GM23338 (cell line): Measurements from ENCODE around the gene COL1A1.

Experiments used
- CTCF ChIP-seq, 2 experiments: fragments of 200-600 bp in 1 of 2; sonication (generic) in 1 of 2; conservative IDR thresholded peaks; 2 replicates each; pipeline versions ENCODE4 v1.5.1 to v1.6.1; 2016 to 2017; ENCODE audit warnings: antibody characterized with exemption in 2 of 2, low read depth in 2 of 2, mild to moderate bottlenecking in 2 of 2, moderate library complexity in 1 of 2
- EZH2 ChIP-seq: fragments of 200-600 bp; sonication (generic); IDR thresholded peaks from one replicate; pipeline ENCODE4 v1.8.0; 2017; ENCODE audit warnings: antibody characterized with exemption, mild to moderate bottlenecking, low read depth; ENCODE audit not compliant: unreplicated experiment
- POLR2AphosphoS5 ChIP-seq: IDR thresholded peaks from 2 replicates; pipeline ENCODE4 v1.6.1; 2016; ENCODE audit warnings: antibody characterized with exemption, low read depth
- REST ChIP-seq: IDR thresholded peaks from one replicate; pipeline ENCODE4 v1.6.1; 2018; ENCODE audit warnings: antibody characterized with exemption; ENCODE audit not compliant: unreplicated experiment
- ZNF331 ChIP-seq: fragments of 250-450 bp; sonication (Bioruptor Pico); IDR thresholded peaks from 2 replicates; pipeline ENCODE4 v1.5.0; 2020; ENCODE audit warnings: low read depth, mild to moderate bottlenecking, moderate library complexity

DNA sequence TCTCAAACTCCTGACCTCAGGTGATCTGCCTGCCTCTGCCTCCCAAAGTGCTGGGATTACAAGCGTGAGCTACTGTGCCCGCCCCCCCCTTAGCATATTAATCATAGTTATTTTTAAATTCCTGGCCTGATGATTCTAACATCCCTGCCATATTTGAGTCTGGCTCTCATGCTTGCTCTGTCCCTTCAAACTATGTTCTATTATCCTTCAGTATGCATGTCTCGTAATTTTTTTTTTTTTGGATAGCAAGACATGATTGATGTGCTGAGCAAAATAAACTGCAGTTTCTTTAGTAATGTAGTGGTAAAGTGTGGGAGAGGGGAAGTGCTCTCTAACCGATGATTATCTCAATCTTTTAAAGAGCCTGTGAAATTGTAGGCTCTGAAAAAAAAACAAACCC, 38.5 kb upstream of the COL1A1 start:
- no peak for TF ChIP-seq CTCF (conservative IDR thresholded peaks at IDR 0.05; ENCODE audit: low read depth in 2 of 2)
- no peak for TF ChIP-seq REST
- no peak for TF ChIP-seq EZH2
- no peak for TF ChIP-seq POLR2AphosphoS5
- TF ChIP-seq ZNF331 (CRISPR knock-in tag) = no peak
